ENCODE data around the gene CPLANE2.
"Not testable (repeated sequence)": the region's sequence is repeated elsewhere in the genome, so short reads cannot be mapped to it uniquely, and the experiment has no call there.

The CPLANE2 gene

GRCh38 chr1:16208270-16208987 lies 28.6 kb downstream of the CPLANE2 start:
- no peak for DNase-seq (ENCODE audit: low read depth in 2 of 2)

DNA sequence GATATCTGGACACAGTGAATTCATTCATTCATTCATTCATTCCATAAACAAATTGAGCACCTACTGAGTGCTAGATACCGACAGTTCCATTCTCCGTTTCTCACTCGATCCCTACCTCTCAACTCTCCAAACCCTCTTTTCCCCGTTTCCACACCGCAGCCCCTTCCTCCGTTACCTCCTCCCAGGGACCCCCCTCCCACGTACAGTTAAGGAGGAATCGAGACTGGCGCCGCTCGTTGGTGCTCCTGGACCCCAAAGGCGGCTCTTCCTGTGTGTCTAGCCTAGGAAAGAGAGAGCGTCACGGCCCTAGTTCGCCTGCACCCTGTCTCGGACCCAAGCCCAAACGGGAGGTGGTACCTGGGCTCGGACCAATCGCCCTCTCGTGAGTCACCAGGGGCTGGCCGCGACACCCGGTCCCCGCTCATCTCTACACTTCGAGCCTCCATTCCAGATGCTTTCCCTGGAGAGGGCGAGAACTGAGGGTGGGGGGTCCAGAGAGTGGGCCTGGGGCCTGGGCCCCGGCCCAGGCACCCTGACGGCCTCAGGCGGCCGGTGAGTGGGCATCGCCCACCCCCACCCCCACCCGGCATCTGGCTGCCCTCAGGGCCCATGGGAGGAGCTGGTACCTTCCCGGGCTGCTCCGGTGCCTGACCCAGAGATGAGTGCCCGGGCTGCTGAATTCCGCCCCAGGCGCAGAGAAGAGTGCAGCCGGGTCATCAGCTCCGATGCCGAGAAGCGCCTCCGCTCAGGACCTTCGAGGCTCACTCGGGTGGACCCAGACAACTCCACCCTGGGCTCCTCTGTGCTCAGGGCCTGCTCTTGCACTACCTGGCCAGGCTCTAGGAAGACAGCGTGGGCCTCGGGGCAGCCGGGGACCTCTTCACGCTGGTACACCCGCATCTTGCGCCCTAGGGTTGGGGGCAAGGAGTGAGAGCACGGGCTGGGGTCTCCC lies 29.4 kb downstream of the CPLANE2 start:
- no peak for DNase-seq (ENCODE audit: low read depth in 2 of 2)

DNA sequence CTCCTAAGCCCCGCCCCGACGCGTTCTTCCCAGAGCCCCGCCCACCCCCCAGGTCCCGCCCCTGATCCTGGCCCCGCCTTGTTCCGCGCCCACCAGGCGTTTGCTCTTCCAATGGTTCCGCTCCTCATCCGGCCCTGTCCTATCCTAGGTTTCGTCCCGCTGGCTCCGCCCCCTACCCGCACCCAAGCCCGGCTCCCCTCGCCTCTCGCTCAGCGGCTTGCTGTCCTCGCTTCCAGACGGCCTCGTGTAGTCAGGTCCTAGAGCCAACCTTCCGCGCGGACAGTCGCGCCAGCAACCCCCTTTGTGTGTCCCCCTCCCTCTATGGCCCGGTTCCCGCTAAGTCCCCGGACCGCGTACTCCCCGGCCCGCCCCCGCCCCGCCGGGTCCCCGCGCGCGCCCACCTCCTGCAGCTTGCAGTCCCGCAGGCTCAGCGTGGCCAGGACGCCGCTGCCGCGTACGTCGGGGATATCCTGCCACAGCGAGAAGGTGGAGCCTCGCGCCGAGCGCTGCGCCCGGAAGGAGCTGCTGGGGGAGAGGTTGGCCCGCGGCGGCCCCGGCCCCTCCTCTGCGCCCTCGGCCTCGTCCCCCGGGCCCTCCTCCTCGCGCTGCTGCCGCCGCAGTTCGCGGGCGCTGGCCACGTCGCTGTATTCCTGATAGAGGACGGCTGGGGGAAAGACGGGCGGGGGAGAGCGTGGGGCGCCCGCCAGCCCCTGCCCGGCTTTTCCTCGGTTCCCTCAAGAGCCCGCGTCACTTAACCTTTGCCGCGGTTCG lies 30.3 kb downstream of the CPLANE2 start:
- peak; percentile 83 to 86 for DNase-seq (ENCODE audit: low read depth in 2 of 2)

DNA sequence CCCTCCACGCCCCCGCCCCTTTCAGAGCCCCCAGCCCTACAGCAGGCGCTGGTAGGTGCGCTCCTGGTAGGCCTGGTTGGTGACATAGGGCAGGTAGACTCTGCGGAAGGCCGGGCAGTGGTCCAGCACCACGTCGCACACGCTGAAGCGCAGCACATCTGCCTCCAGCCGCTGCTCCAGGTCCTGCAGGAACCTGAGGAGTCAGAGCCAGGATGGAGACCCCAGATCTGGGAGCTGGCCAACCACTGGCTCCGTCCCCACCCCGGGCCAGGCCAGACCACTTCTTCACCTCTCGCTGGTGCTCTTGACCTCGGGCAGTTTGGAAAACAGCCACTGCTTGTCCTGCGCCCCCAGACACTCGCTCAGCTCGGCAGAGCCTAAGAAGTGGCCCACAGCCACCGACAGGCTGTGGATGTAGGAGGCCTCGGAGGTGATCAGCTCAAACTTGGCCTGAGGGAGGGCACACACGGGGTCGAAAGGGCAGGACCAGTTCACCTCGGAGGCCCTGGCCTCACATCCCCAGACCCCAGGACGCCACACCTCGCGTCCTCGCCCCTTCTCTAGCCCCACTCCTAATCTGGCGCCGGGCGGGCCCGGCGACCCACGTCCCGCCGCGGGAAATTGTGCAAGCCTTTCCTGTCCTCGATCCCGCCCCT lies 31.0 kb downstream of the CPLANE2 start:
- no peak for DNase-seq (ENCODE audit: low read depth in 2 of 2)

GRCh38 chr1:16205334-16205671 lies 31.7 kb downstream of the CPLANE2 start:
- DNase-seq (ENCODE audit: low read depth in 2 of 2): no peak

GRCh38 chr1:16204634-16205333 lies 32.2 kb downstream of the CPLANE2 start:
- no peak for DNase-seq (ENCODE audit: low read depth in 2 of 2)

- no peak for DNase-seq (ENCODE audit: low read depth in 2 of 2)
These were observed 32.8 kb downstream of the CPLANE2 start for GRCh38 chr1:16204216-16204615.

GRCh38 chr1:16203550-16203949 lies 33.4 kb downstream of the CPLANE2 start:
- DNase-seq (ENCODE audit: low read depth in 2 of 2): no peak

DNA sequence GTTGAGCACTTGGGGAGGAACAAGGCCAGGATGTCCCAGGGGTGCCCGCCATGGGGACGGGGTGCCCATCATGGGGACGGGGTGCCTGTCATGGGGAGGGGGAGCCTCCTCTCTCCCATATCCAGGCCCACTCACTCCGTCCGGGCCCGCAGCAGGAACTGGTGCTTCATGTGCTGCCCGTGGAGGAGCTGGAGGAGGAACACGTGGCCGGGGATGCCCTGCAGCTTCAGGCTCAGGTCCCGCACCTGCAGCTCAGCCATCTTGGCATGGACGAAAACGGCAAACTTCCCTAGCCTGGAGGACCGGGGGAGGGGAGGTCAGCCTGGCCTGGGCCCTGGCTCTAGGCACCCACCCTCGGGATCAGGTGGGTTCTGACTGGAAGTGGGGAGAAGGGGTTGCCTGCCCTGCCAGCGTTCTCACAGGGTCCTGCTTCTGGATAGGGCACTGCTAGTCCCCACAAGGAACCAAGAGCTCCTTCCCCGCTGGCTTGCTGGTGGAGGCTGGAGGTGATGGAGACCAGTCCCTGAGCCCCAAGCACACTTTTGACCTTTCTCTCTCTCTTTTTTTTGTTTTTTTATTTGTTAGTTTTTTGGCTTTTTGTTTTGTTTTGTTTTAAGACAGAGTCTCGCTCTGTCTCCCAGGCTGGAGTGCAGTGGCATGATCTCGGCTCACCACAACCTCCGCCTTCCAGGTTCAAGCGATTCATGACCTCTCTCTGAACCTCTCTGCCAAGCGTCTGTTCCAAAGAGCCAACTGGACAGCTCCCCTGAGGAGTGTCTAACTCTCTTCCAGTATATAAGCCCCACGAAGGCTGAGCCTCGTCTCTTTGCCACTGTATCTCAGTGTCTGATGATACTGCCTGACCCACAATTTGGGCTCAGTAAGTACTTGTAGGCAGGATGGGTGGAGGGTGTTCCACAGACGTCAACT lies 34.4 kb downstream of the CPLANE2 start:
- DNase-seq (ENCODE audit: low read depth in 2 of 2): no peak

DNA sequence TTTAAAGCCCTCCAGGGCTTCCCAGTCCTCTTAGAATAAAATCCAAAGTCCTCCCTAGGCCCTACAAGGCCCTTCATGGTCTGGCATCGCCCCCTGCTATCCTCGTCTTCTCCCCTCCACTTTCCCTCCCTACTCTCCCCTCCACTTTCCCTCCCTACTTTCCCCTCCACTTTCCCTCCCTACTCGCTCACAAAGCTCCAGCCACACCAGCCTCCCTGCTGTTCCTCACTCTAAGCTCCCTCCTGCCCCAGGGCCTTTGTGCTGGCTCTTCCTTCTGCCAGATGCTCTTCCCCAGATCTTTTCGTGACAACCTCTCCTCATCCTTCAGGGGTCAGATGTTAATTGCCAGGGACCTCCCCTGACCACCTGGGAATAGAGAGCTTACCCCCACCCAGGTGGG lies 37.3 kb downstream of the CPLANE2 start:
- no peak for DNase-seq (ENCODE audit: low read depth in 2 of 2)

- DNase-seq (ENCODE audit: low read depth in 2 of 2): no peak
These were observed 37.9 kb downstream of the CPLANE2 start for GRCh38 chr1:16199157-16199501.

- DNase-seq (ENCODE audit: low read depth in 2 of 2): no peak
These were observed 38.4 kb downstream of the CPLANE2 start for GRCh38 chr1:16198444-16199156.

DNA sequence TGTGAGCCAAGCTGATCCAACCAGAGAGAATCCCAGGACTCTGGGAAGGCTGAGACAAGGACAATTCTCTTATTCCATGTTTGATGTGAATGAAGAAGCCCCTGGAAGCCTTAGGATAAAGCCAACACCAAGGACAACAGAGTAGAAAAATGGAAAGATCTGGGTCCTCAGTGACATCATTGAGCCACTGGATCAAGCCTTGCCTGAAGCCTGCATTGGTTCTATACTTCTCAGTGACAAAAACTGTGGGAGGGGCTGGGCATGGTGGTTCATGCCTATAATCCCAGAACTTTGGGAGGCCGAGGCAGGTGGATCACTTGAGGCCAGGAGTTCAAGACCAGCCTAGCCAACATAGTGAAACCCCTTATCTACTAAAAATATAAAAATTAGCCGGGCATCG lies 40.1 kb downstream of the CPLANE2 start:
- no peak for DNase-seq (ENCODE audit: low read depth in 2 of 2)

GRCh38 chr1:16196139-16196538 lies 40.8 kb downstream of the CPLANE2 start:
- not testable (repeated sequence) for DNase-seq (ENCODE audit: low read depth in 2 of 2)

GRCh38 chr1:16195518-16195905 lies 41.5 kb downstream of the CPLANE2 start:
- no peak for DNase-seq (ENCODE audit: low read depth in 2 of 2)

DNA sequence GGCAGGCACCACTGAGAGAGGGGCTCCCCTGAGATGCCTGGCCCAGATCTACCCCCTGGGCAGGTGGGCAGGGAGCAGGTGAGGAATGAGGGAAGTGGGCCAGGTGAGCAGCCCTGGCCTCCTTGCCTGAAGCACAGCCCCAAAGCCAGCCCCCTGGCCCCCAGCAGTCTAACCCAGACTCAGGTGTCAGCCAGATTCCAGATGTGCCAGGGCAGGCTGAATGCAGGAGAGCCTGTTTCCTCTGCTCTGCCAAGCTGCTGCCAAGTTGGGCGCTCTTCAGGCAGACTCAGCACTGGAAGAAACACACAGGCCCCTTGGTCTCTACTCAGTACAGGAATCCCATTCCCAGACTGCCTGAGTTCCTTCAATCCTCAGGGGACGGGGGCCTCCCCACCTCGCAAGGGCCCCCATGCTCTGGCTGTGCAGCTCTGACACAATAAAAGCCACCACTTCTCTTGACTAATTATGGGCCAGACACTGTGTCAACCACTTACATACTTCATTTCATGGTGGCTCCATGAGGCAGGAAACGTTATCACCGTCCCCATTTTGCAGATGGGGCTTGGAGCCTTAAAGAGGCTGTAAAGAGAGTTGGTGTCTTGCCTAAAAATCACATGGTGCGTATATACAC lies 45.0 kb downstream of the CPLANE2 start:
- DNase-seq (ENCODE audit: low read depth in 2 of 2): no peak

- no peak for DNase-seq (ENCODE audit: low read depth in 2 of 2)
These were observed 45.7 kb downstream of the CPLANE2 start for GRCh38 chr1:16191309-16191708.

- no peak for DNase-seq (ENCODE audit: low read depth in 2 of 2)
These were observed 46.9 kb downstream of the CPLANE2 start for GRCh38 chr1:16189921-16190621.
